Neural cell (in vitro differentiated cells): Measurements from ENCODE around the gene RNF169. TPM values are rescaled to one million over a fixed set of nuclear protein-coding genes. Genes with fewer than 3 reads are reported as not detected.

Source experiments
- H2AFZ ChIP-seq: fragments of 200-600, 300-800 bp; sonication (generic), shearing (Covaris generic); 2 replicates; pipeline ENCODE4 v1.6.0; 2014; ENCODE audit warnings: low read depth, mild to moderate bottlenecking, antibody characterized with exemption, low read length, moderate library complexity
- H3F3A ChIP-seq: fragments of 200-600 bp; shearing (Covaris generic); 2 replicates; pipeline ENCODE4 v1.6.1; 2016; ENCODE audit warnings: mild to moderate bottlenecking, moderate library complexity, mixed read lengths, antibody characterized with exemption, low read length; ENCODE audit not compliant: insufficient read depth, poor library complexity, severe bottlenecking
- H3K27ac ChIP-seq: fragments of 200-600, 300-800 bp; sonication (generic), shearing (Covaris generic); 2 replicates; pipeline ENCODE4 v1.5.1; 2014; ENCODE audit warnings: mild to moderate bottlenecking, low read length, moderate library complexity
- H3K27me3 ChIP-seq: fragments of 300-800, 200-600 bp; sonication (generic), shearing (Covaris generic); 2 replicates; pipeline ENCODE4 v1.6.0; 2014; ENCODE audit warnings: mild to moderate bottlenecking, low read depth, low read length, moderate library complexity; ENCODE audit not compliant: insufficient read depth
- H3K36me3 ChIP-seq: fragments of 300-800, 200-600 bp; sonication (generic), shearing (Covaris generic); 2 replicates; pipeline ENCODE4 v1.5.1; 2014; ENCODE audit warnings: mild to moderate bottlenecking, antibody characterized with exemption, low read length, moderate library complexity; ENCODE audit not compliant: insufficient read depth
- H3K4me2 ChIP-seq: fragments of 300-800, 200-600 bp; sonication (generic), shearing (Covaris generic); 2 replicates; pipeline ENCODE4 v1.6.0; 2014; ENCODE audit warnings: mild to moderate bottlenecking, low read length
- H3K4me3 ChIP-seq: fragments of 300-800, 200-600 bp; sonication (generic), shearing (Covaris generic); 2 replicates; pipeline ENCODE4 v1.5.1; 2014; ENCODE audit warnings: mild to moderate bottlenecking, low read length, moderate library complexity
- H3K79me2 ChIP-seq: fragments of 200-600 bp; shearing (Covaris generic); replicated peaks from 2 replicates; pipeline ENCODE4 v1.6.0; 2014; ENCODE audit warnings: mild to moderate bottlenecking, low read length, moderate library complexity; ENCODE audit not compliant: insufficient read depth
- H3K9ac ChIP-seq: fragments of 300-800, 200-600 bp; sonication (generic), shearing (Covaris generic); 2 replicates; pipeline ENCODE4 v1.6.1; 2016; ENCODE audit warnings: mild to moderate bottlenecking, low read length, mixed read lengths
- H3K9me2 ChIP-seq: fragments of 200-600 bp; shearing (Covaris generic); 2 replicates; pipeline ENCODE4 v1.6.1; 2016; ENCODE audit warnings: mild to moderate bottlenecking, low read length, mixed read lengths; ENCODE audit not compliant: insufficient read depth
- H3K9me3 ChIP-seq: fragments of 200-600, 300-800 bp; sonication (generic), shearing (Covaris generic); 2 replicates; pipeline ENCODE4 v1.6.1; 2016; ENCODE audit warnings: mild to moderate bottlenecking, mixed run types, low read length, moderate library complexity, mixed read lengths
- H4K20me1 ChIP-seq: fragments of 200-600 bp; shearing (Covaris generic); 2 replicates; pipeline ENCODE4 v1.6.1; 2016; ENCODE audit warnings: mild to moderate bottlenecking, mixed run types; ENCODE audit not compliant: insufficient read depth
- CTCF ChIP-seq: fragments of 450-650 bp; IDR thresholded peaks from 2 replicates; pipeline ENCODE4 v1.5.1; 2014; ENCODE audit warnings: antibody characterized with exemption, mild to moderate bottlenecking, moderate library complexity; ENCODE audit not compliant: poor library complexity, severe bottlenecking
- EP300 ChIP-seq: fragments of 450-650 bp; conservative IDR thresholded peaks from 2 replicates; pipeline ENCODE4 v1.6.1; 2014; ENCODE audit warnings: antibody characterized with exemption, mild to moderate bottlenecking, moderate library complexity; ENCODE audit not compliant: poor library complexity, severe bottlenecking
- EZH2 ChIP-seq: fragments of 200-600, 300-800 bp; shearing (Covaris generic), sonication (generic); IDR thresholded peaks from 2 replicates; pipeline ENCODE4 v1.6.1; 2014; ENCODE audit warnings: antibody characterized with exemption, low read length, borderline replicate concordance, mild to moderate bottlenecking; ENCODE audit not compliant: insufficient read depth, poor library complexity, severe bottlenecking
- MXI1 ChIP-seq: fragments of 450-650 bp; conservative IDR thresholded peaks from 2 replicates; pipeline ENCODE4 v1.6.1; 2014; ENCODE audit warnings: antibody characterized with exemption, mild to moderate bottlenecking; ENCODE audit not compliant: poor library complexity, severe bottlenecking
- POLR2AphosphoS5 ChIP-seq: IDR thresholded peaks from 2 replicates; pipeline ENCODE4 v1.6.1; 2012
- RAD21 ChIP-seq: fragments of 450-650 bp; conservative IDR thresholded peaks from 2 replicates; pipeline ENCODE4 v1.6.1; 2014; ENCODE audit warnings: antibody characterized with exemption, mild to moderate bottlenecking, moderate library complexity
- REST ChIP-seq: IDR thresholded peaks from 2 replicates; pipeline ENCODE4 v1.6.1; 2012; ENCODE audit warnings: borderline replicate concordance
- SMC3 ChIP-seq: fragments of 450-650 bp; conservative IDR thresholded peaks from 2 replicates; pipeline ENCODE4 v1.6.1; 2014; ENCODE audit warnings: antibody characterized with exemption, mild to moderate bottlenecking, moderate library complexity; ENCODE audit not compliant: poor library complexity
- TAF1 ChIP-seq: IDR thresholded peaks from 2 replicates; pipeline ENCODE4 v1.6.1; 2012; ENCODE audit warnings: low read depth
- polyA plus RNA-seq: library from polyadenylated mRNA; depleted of rRNA; stranded (reverse); fragments of >200 nt; gene quantifications from 2 replicates; pipeline ENCODE4 v1.2.3, GENCODE V29; 2014

The RNF169 gene
- polyA plus RNA-seq, 1 donor from 2014 or later = 10.6 TPM

- peaks cover 19% of the 10 kb centered on the region for H3K79me2 ChIP-seq
- TF ChIP-seq POLR2AphosphoS5 (no peak), RAD21 (no peak), MXI1 (no peak), EZH2 (no peak), EP300 (no peak), CTCF (no peak), SMC3 (no peak), REST (no peak), TAF1 (no peak)
- H3K4me2 ChIP-seq = no peak overlapping the region
- no peaks in the 10 kb centered on the region for H3K36me3 ChIP-seq
- H3K4me3 ChIP-seq = no peak overlapping the region
- H3F3A ChIP-seq = no peaks in the 10 kb centered on the region
- H3K27ac ChIP-seq = no peak overlapping the region
- H3K9me2 ChIP-seq = no peaks in the 10 kb centered on the region
- H3K9ac ChIP-seq = no peak overlapping the region
- no peaks in the 10 kb centered on the region for H3K9me3 ChIP-seq
- no peak overlapping the region for H2AFZ ChIP-seq
- H4K20me1 ChIP-seq = no peaks in the 10 kb centered on the region
- no peaks in the 10 kb centered on the region for H3K27me3 ChIP-seq
These were observed 20.5 kb downstream of the RNF169 start for GRCh38 chr11:74769055-74769707.

GRCh38 chr11:74770456-74770855 lies 21.8 kb downstream of the RNF169 start:
- peaks cover 25% of the 10 kb centered on the region for H3K79me2 ChIP-seq
- no peak overlapping the region for H3K4me2 ChIP-seq
- H3K9ac ChIP-seq = no peak overlapping the region
- no peaks in the 10 kb centered on the region for H3K27me3 ChIP-seq
- no peaks in the 10 kb centered on the region for H3K36me3 ChIP-seq
- no peaks in the 10 kb centered on the region for H3K9me3 ChIP-seq
- no peak overlapping the region for H3K27ac ChIP-seq
- H3F3A ChIP-seq = no peaks in the 10 kb centered on the region
- H4K20me1 ChIP-seq = no peaks in the 10 kb centered on the region
- TF ChIP-seq SMC3 (no peak), POLR2AphosphoS5 (no peak), RAD21 (no peak), REST (no peak), EP300 (no peak), CTCF (no peak), EZH2 (no peak), MXI1 (no peak), TAF1 (no peak)
- H2AFZ ChIP-seq = no peak overlapping the region
- no peaks in the 10 kb centered on the region for H3K9me2 ChIP-seq
- no peak overlapping the region for H3K4me3 ChIP-seq
